Neural cell (in vitro differentiated cells): Measurements from ENCODE around the gene REEP1. TPM values are rescaled to one million over a fixed set of nuclear protein-coding genes. Genes with fewer than 3 reads are reported as not detected.

Experiments used
- H2AFZ ChIP-seq: fragments of 200-600, 300-800 bp; sonication (generic), shearing (Covaris generic); 2 replicates; pipeline ENCODE4 v1.6.0; 2014; ENCODE audit warnings: low read depth, mild to moderate bottlenecking, antibody characterized with exemption, low read length, moderate library complexity
- H3F3A ChIP-seq: fragments of 200-600 bp; shearing (Covaris generic); 2 replicates; pipeline ENCODE4 v1.6.1; 2016; ENCODE audit warnings: mild to moderate bottlenecking, moderate library complexity, mixed read lengths, antibody characterized with exemption, low read length; ENCODE audit not compliant: insufficient read depth, poor library complexity, severe bottlenecking
- H3K27ac ChIP-seq: fragments of 200-600, 300-800 bp; sonication (generic), shearing (Covaris generic); 2 replicates; pipeline ENCODE4 v1.5.1; 2014; ENCODE audit warnings: mild to moderate bottlenecking, low read length, moderate library complexity
- H3K27me3 ChIP-seq: fragments of 300-800, 200-600 bp; sonication (generic), shearing (Covaris generic); 2 replicates; pipeline ENCODE4 v1.6.0; 2014; ENCODE audit warnings: mild to moderate bottlenecking, low read depth, low read length, moderate library complexity; ENCODE audit not compliant: insufficient read depth
- H3K36me3 ChIP-seq: fragments of 300-800, 200-600 bp; sonication (generic), shearing (Covaris generic); 2 replicates; pipeline ENCODE4 v1.5.1; 2014; ENCODE audit warnings: mild to moderate bottlenecking, antibody characterized with exemption, low read length, moderate library complexity; ENCODE audit not compliant: insufficient read depth
- H3K4me2 ChIP-seq: fragments of 300-800, 200-600 bp; sonication (generic), shearing (Covaris generic); 2 replicates; pipeline ENCODE4 v1.6.0; 2014; ENCODE audit warnings: mild to moderate bottlenecking, low read length
- H3K4me3 ChIP-seq: fragments of 300-800, 200-600 bp; sonication (generic), shearing (Covaris generic); 2 replicates; pipeline ENCODE4 v1.5.1; 2014; ENCODE audit warnings: mild to moderate bottlenecking, low read length, moderate library complexity
- H3K79me2 ChIP-seq: fragments of 200-600 bp; shearing (Covaris generic); replicated peaks from 2 replicates; pipeline ENCODE4 v1.6.0; 2014; ENCODE audit warnings: mild to moderate bottlenecking, low read length, moderate library complexity; ENCODE audit not compliant: insufficient read depth
- H3K9ac ChIP-seq: fragments of 300-800, 200-600 bp; sonication (generic), shearing (Covaris generic); 2 replicates; pipeline ENCODE4 v1.6.1; 2016; ENCODE audit warnings: mild to moderate bottlenecking, low read length, mixed read lengths
- H3K9me2 ChIP-seq: fragments of 200-600 bp; shearing (Covaris generic); 2 replicates; pipeline ENCODE4 v1.6.1; 2016; ENCODE audit warnings: mild to moderate bottlenecking, low read length, mixed read lengths; ENCODE audit not compliant: insufficient read depth
- H3K9me3 ChIP-seq: fragments of 200-600, 300-800 bp; sonication (generic), shearing (Covaris generic); 2 replicates; pipeline ENCODE4 v1.6.1; 2016; ENCODE audit warnings: mild to moderate bottlenecking, mixed run types, low read length, moderate library complexity, mixed read lengths
- H4K20me1 ChIP-seq: fragments of 200-600 bp; shearing (Covaris generic); 2 replicates; pipeline ENCODE4 v1.6.1; 2016; ENCODE audit warnings: mild to moderate bottlenecking, mixed run types; ENCODE audit not compliant: insufficient read depth
- EP300 ChIP-seq: fragments of 450-650 bp; conservative IDR thresholded peaks from 2 replicates; pipeline ENCODE4 v1.6.1; 2014; ENCODE audit warnings: antibody characterized with exemption, mild to moderate bottlenecking, moderate library complexity; ENCODE audit not compliant: poor library complexity, severe bottlenecking
- EZH2 ChIP-seq: fragments of 200-600, 300-800 bp; shearing (Covaris generic), sonication (generic); IDR thresholded peaks from 2 replicates; pipeline ENCODE4 v1.6.1; 2014; ENCODE audit warnings: antibody characterized with exemption, low read length, borderline replicate concordance, mild to moderate bottlenecking; ENCODE audit not compliant: insufficient read depth, poor library complexity, severe bottlenecking
- MXI1 ChIP-seq: fragments of 450-650 bp; conservative IDR thresholded peaks from 2 replicates; pipeline ENCODE4 v1.6.1; 2014; ENCODE audit warnings: antibody characterized with exemption, mild to moderate bottlenecking; ENCODE audit not compliant: poor library complexity, severe bottlenecking
- POLR2AphosphoS5 ChIP-seq: IDR thresholded peaks from 2 replicates; pipeline ENCODE4 v1.6.1; 2012
- RAD21 ChIP-seq: fragments of 450-650 bp; conservative IDR thresholded peaks from 2 replicates; pipeline ENCODE4 v1.6.1; 2014; ENCODE audit warnings: antibody characterized with exemption, mild to moderate bottlenecking, moderate library complexity
- SMC3 ChIP-seq: fragments of 450-650 bp; conservative IDR thresholded peaks from 2 replicates; pipeline ENCODE4 v1.6.1; 2014; ENCODE audit warnings: antibody characterized with exemption, mild to moderate bottlenecking, moderate library complexity; ENCODE audit not compliant: poor library complexity
- TAF1 ChIP-seq: IDR thresholded peaks from 2 replicates; pipeline ENCODE4 v1.6.1; 2012; ENCODE audit warnings: low read depth
- polyA plus RNA-seq: library from polyadenylated mRNA; depleted of rRNA; stranded (reverse); fragments of >200 nt; gene quantifications from 2 replicates; pipeline ENCODE4 v1.2.3, GENCODE V29; 2014
- TF ChIP-seq, protein P1 (sequence below): IDR thresholded peaks from 2 replicates; pipeline ENCODE4 v1.6.1; 2012; ENCODE audit warnings: borderline replicate concordance
- TF ChIP-seq, protein P2 (sequence below): fragments of 450-650 bp; IDR thresholded peaks from 2 replicates; pipeline ENCODE4 v1.5.1; 2014; ENCODE audit warnings: antibody characterized with exemption, mild to moderate bottlenecking, moderate library complexity; ENCODE audit not compliant: poor library complexity, severe bottlenecking

REEP1 gene
- polyA plus RNA-seq, 1 donor from 2014 or later = 121 TPM

DNA sequence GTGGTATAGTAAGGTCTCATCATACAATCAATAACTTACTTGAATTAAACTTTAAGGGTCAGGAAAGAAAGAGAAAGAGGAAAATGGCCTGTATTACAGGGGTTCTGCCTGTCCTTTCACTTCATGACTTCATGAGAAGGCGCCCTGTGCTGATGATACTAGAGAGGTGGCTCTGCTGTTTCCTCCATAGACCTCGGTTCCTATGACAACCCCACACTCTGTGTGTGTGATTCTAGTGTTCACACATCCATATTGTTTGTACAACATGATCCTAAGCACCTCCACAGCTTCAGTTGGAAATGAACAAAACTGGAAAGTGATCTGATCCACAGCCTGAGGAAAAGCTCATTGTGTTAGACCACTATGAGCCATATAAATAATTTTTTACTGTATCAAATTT, 7.0 kb upstream of the REEP1 start:
- Histone ChIP-seq H3K36me3 (no peaks in the 10 kb centered on the region), H3K4me3 (no peak overlapping the region), H3K9ac (no peak overlapping the region), H3F3A (no peaks in the 10 kb centered on the region), H4K20me1 (no peaks in the 10 kb centered on the region), H2AFZ (no peak overlapping the region), H3K9me2 (no peaks in the 10 kb centered on the region), H3K27me3 (peaks cover 6% of the 10 kb centered on the region), H3K9me3 (no peaks in the 10 kb centered on the region), H3K79me2 (no peaks in the 10 kb centered on the region), H3K4me2 (no peak overlapping the region), H3K27ac (no peak overlapping the region)
- no peak for TF ChIP-seq MXI1
- TF ChIP-seq RAD21 = no peak
- no peak for TF ChIP-seq SMC3
- no peak for TF ChIP-seq EP300
- TF ChIP-seq, protein P1, sequence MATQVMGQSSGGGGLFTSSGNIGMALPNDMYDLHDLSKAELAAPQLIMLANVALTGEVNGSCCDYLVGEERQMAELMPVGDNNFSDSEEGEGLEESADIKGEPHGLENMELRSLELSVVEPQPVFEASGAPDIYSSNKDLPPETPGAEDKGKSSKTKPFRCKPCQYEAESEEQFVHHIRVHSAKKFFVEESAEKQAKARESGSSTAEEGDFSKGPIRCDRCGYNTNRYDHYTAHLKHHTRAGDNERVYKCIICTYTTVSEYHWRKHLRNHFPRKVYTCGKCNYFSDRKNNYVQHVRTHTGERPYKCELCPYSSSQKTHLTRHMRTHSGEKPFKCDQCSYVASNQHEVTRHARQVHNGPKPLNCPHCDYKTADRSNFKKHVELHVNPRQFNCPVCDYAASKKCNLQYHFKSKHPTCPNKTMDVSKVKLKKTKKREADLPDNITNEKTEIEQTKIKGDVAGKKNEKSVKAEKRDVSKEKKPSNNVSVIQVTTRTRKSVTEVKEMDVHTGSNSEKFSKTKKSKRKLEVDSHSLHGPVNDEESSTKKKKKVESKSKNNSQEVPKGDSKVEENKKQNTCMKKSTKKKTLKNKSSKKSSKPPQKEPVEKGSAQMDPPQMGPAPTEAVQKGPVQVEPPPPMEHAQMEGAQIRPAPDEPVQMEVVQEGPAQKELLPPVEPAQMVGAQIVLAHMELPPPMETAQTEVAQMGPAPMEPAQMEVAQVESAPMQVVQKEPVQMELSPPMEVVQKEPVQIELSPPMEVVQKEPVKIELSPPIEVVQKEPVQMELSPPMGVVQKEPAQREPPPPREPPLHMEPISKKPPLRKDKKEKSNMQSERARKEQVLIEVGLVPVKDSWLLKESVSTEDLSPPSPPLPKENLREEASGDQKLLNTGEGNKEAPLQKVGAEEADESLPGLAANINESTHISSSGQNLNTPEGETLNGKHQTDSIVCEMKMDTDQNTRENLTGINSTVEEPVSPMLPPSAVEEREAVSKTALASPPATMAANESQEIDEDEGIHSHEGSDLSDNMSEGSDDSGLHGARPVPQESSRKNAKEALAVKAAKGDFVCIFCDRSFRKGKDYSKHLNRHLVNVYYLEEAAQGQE = no peak
- TF ChIP-seq, protein P2, sequence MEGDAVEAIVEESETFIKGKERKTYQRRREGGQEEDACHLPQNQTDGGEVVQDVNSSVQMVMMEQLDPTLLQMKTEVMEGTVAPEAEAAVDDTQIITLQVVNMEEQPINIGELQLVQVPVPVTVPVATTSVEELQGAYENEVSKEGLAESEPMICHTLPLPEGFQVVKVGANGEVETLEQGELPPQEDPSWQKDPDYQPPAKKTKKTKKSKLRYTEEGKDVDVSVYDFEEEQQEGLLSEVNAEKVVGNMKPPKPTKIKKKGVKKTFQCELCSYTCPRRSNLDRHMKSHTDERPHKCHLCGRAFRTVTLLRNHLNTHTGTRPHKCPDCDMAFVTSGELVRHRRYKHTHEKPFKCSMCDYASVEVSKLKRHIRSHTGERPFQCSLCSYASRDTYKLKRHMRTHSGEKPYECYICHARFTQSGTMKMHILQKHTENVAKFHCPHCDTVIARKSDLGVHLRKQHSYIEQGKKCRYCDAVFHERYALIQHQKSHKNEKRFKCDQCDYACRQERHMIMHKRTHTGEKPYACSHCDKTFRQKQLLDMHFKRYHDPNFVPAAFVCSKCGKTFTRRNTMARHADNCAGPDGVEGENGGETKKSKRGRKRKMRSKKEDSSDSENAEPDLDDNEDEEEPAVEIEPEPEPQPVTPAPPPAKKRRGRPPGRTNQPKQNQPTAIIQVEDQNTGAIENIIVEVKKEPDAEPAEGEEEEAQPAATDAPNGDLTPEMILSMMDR = no peak
- TF ChIP-seq EZH2 = no peak
- no peak for TF ChIP-seq TAF1
- no peak for TF ChIP-seq POLR2AphosphoS5

- H3K4me3 ChIP-seq = no peak overlapping the region
- H3K9me3 ChIP-seq = no peaks in the 10 kb centered on the region
- H3K79me2 ChIP-seq = no peaks in the 10 kb centered on the region
- H3K27me3 ChIP-seq = peaks cover 12% of the 10 kb centered on the region
- no peaks in the 10 kb centered on the region for H4K20me1 ChIP-seq
- H3K36me3 ChIP-seq = no peaks in the 10 kb centered on the region
- H3K27ac ChIP-seq = no peak overlapping the region
- H2AFZ ChIP-seq = no peak overlapping the region
- no peaks in the 10 kb centered on the region for H3K9me2 ChIP-seq
- TF ChIP-seq EZH2 (no peak), EP300 (no peak), RAD21 (no peak), SMC3 (no peak), MXI1 (no peak), POLR2AphosphoS5 (no peak), TAF1 (no peak)
- TF ChIP-seq, protein P2 = no peak
- TF ChIP-seq, protein P1 = no peak
- no peak overlapping the region for H3K4me2 ChIP-seq
- peaks cover 4% of the 10 kb centered on the region for H3F3A ChIP-seq
- no peak overlapping the region for H3K9ac ChIP-seq
These were observed 5.1 kb upstream of the REEP1 start for GRCh38 chr2:86342488-86342887.
